Colonic mucosa (tissue), 4 donors: ENCODE results near the gene PSKH1. TPM values are rescaled to one million over a fixed set of nuclear protein-coding genes. Genes with fewer than 3 reads are reported as not detected.
"Not testable (repeated sequence)": the region's sequence is repeated elsewhere in the genome, so short reads cannot be mapped to it uniquely, and the experiment has no call there.

Experiments used
- DNase-seq: peaks from one replicate; pipeline ENCODE4 v3.0.0-alpha.2; 2020
- H3K27ac ChIP-seq: fragments of 200-600 bp; one replicate; pipeline ENCODE4 v1.8.0; 2021
- H3K27me3 ChIP-seq: fragments of 200-600 bp; one replicate; pipeline ENCODE4 v1.8.0; 2021
- H3K36me3 ChIP-seq: fragments of 200-600 bp; one replicate; pipeline ENCODE4 v1.8.0; 2021
- H3K4me1 ChIP-seq: fragments of 200-600 bp; one replicate; pipeline ENCODE4 v1.8.0; 2021; ENCODE audit warnings: mild to moderate bottlenecking
- H3K4me3 ChIP-seq: fragments of 200-600 bp; one replicate; pipeline ENCODE4 v1.8.0; 2021
- H3K9ac ChIP-seq, 2 donors: one replicate each; pipeline ENCODE4 v1.7.0; 2013; ENCODE audit warnings: control low read depth in 2 of 2, low read depth in 2 of 2, low read length in 2 of 2
- H3K9me3 ChIP-seq: fragments of 200-600 bp; one replicate; pipeline ENCODE4 v1.8.0; 2021
- CTCF ChIP-seq: fragments of 200-600 bp; IDR thresholded peaks from one replicate; pipeline ENCODE4 v1.8.0; 2022; ENCODE audit warnings: antibody characterized with exemption, mild to moderate bottlenecking
- intact Hi-C: fragments of 100-400 bp; cut with DNase I; formaldehyde crosslinking; loops from one replicate; pipeline ENCODE4 v1.14.1; 2022
- total RNA-seq, 2 donors: library from RNA; stranded (reverse); fragmentation: NEBNext Ultra II Directional in 1 of 2; extraction: Animal tissue kit (Norgen Biotek cat#: 25700) in 1 of 2; gene quantifications; one replicate each; pipeline ENCODE4 v1.2.1, GENCODE V29; 2021
- donor health status: healthy.
- donor health status: DM: no; HTN: no; CAD: no.
- donor health status: DM: no; HTN: no; CAD: no.

PSKH1 gene
- total RNA-seq, 2 donors from 2014 or later = 24.5 to 34.7 TPM

GRCh38 chr16:67907397-67908180 is 14.5 kb downstream of the PSKH1 start:
- TF ChIP-seq CTCF = no peak
- Histone ChIP-seq H3K9ac (no peak overlapping the region), H3K4me1 (no peaks in the 10 kb centered on the region), H3K36me3 (peaks cover 5% of the 10 kb centered on the region), H3K4me3 (no peak overlapping the region), H3K27me3 (no peaks in the 10 kb centered on the region), H3K9me3 (no peaks in the 10 kb centered on the region), H3K27ac (no peak overlapping the region)
- intact Hi-C loops = no loop called here
- no peak for DNase-seq

GRCh38 chr16:67909056-67909742 is 16.1 kb downstream of the PSKH1 start:
- TF ChIP-seq CTCF = no peak
- Histone ChIP-seq H3K27me3 (no peaks in the 10 kb centered on the region), H3K27ac (no peak overlapping the region), H3K9ac (no peak overlapping the region), H3K9me3 (no peaks in the 10 kb centered on the region), H3K36me3 (peaks cover 5% of the 10 kb centered on the region), H3K4me3 (no peak overlapping the region), H3K4me1 (no peaks in the 10 kb centered on the region)
- intact Hi-C loops = no loop called here
- DNase-seq = no peak

GRCh38 chr16:67910158-67910557 is 17.1 kb downstream of the PSKH1 start:
- Histone ChIP-seq H3K9me3 (no peaks in the 10 kb centered on the region), H3K4me3 (no peak overlapping the region), H3K27me3 (no peaks in the 10 kb centered on the region), H3K4me1 (no peaks in the 10 kb centered on the region), H3K9ac (no peak overlapping the region), H3K27ac (no peak overlapping the region), H3K36me3 (peaks cover 5% of the 10 kb centered on the region)
- DNase-seq = no peak
- intact Hi-C loops = no loop called here
- TF ChIP-seq CTCF = no peak

- Histone ChIP-seq H3K27me3 (no peaks in the 10 kb centered on the region), H3K36me3 (peaks cover 5% of the 10 kb centered on the region), H3K4me1 (no peaks in the 10 kb centered on the region), H3K9ac (no peak overlapping the region), H3K4me3 (no peak overlapping the region), H3K27ac (no peak overlapping the region), H3K9me3 (no peaks in the 10 kb centered on the region)
- DNase-seq = no peak
- no peak for TF ChIP-seq CTCF
- intact Hi-C loops = no loop called here
Measured at GRCh38 chr16:67914758-67915495, 21.9 kb downstream of the PSKH1 start.

- H3K9ac ChIP-seq, H3K4me3 ChIP-seq, H3K4me1 ChIP-seq, H3K9me3 ChIP-seq, DNase-seq, H3K27me3 ChIP-seq, intact Hi-C loops, H3K27ac ChIP-seq, H3K36me3 ChIP-seq: not testable (repeated sequence)
Measured at GRCh38 chr16:67915496-67915769, 22.4 kb downstream of the PSKH1 start.
